Measurements from ENCODE around the gene ANKH.

GRCh38 chr5:14794583-14795230 is 76.9 kb downstream of the ANKH start:
- TF ChIP-seq EZH2phosphoT487 (IDR thresholded peaks at IDR 0.05; ENCODE audit: borderline replicate concordance) (no peak), CTCF (conservative IDR thresholded peaks at IDR 0.05; ENCODE audit: low read length) (no peak)
